ENCODE data around the gene TLR8. TPM values are rescaled to one million over a fixed set of nuclear protein-coding genes. Genes with fewer than 3 reads are reported as not detected.

Gene TLR8
- total RNA-seq, 2 experiments from 2014 or later = not detected

GRCh38 chrX:12972243-12972642 lies 65.8 kb downstream of the TLR8 start:
- intact Hi-C loops (cut with micrococcal nuclease; ENCODE audit: unreplicated experiment) = loop anchor here (5.0 kb wide), 1 partner anchor 760 kb away; the partner anchor contains the start of genes OFD1 and TRAPPC2
- Histone ChIP-seq H3K4me2 (ENCODE audit: low read length) (peak overlapping the region; percentile 80), H3K4me3 (ENCODE audit: low read depth, low read length, poor library complexity, severe bottlenecking) (peak overlapping the region; percentile 64)

More at GRCh38 chrX:12972243-12972642, 65.8 kb downstream of the TLR8 start:
- no peaks in the 10 kb centered on the region for H4K20me1 ChIP-seq (ENCODE audit: insufficient read depth, low read length)
- H3K36me3 ChIP-seq (ENCODE audit: insufficient read depth, low read length) = peaks cover 22% of the 10 kb centered on the region
- no peak for DNase-seq (ENCODE audit: low spot score)
- ChIA-PET POLR2A (interaction anchor here (0.7 to 9.9 kb wide), 8 partner anchors 15 to 177 kb away, joined by 3 to 148 read pairs (median 8); no protein-coding TSS in a partner anchor), CTCF (ENCODE audit: unreplicated experiment) (no interaction called here)
- H3K9me2 ChIP-seq (ENCODE audit: insufficient read depth, low read length) = no peaks in the 10 kb centered on the region
- H3K9me3 ChIP-seq (ENCODE audit: low read length) = no peaks in the 10 kb centered on the region
- peaks cover 44% of the 10 kb centered on the region for H3K4me1 ChIP-seq (ENCODE audit: insufficient read depth, low read length, poor library complexity, severe bottlenecking)
- H3K79me2 ChIP-seq (ENCODE audit: insufficient read depth, low read depth, low read length) = peaks cover 33% of the 10 kb centered on the region
- TF ChIP-seq EZH2phosphoT487 (IDR thresholded peaks at IDR 0.05; ENCODE audit: borderline replicate concordance, low read depth, low read length) = no peak
- H2AFZ ChIP-seq (ENCODE audit: low read length) = peak overlapping the region; percentile 80
- BruUV-seq (replicated peaks) = no TSS peak
- peak overlapping the region; percentile 90 for H3K27ac ChIP-seq (ENCODE audit: low read depth, low read length, poor library complexity, severe bottlenecking)

Other genes with a start within 250 kb of the TLR8 start
- gene PRPS2, start 115.2 kb upstream of the TLR8 start, total RNA-seq (2014; rRNA removed; shearing (Covaris generic)) = 57.5 and 58.5 TPM in 2 replicates
- gene PRPS2, start 115.2 kb upstream of the TLR8 start, total RNA-seq (2022) = 70.7 and 71.2 TPM in 2 replicates
- 9.9 and 13.9 TPM in 2 replicates for gene TLR7, start 39.5 kb upstream of the TLR8 start, total RNA-seq (2014; rRNA removed; shearing (Covaris generic))
- gene TLR7, start 39.5 kb upstream of the TLR8 start, total RNA-seq (2022) = 11.4 and 12.1 TPM in 2 replicates
- 1,355 and 1,476 TPM in 2 replicates for gene TMSB4X, start 68.5 kb downstream of the TLR8 start, total RNA-seq (2014; rRNA removed; shearing (Covaris generic))
- gene TMSB4X, start 68.5 kb downstream of the TLR8 start, total RNA-seq (2022) = 1,524 and 1,540 TPM in 2 replicates
- 0.13 TPM in 1 of 2 replicates, not detected in the other for gene FAM9C, start 138.0 kb downstream of the TLR8 start, total RNA-seq (2014; rRNA removed; shearing (Covaris generic))
- gene FAM9C, start 138.0 kb downstream of the TLR8 start, total RNA-seq (2022) = not detected in 2 replicates

Data from OCI-LY7 (cell line).